ENCODE results near the gene KCNJ6.
"Not testable (repeated sequence)": the region's sequence is repeated elsewhere in the genome, so short reads cannot be mapped to it uniquely, and the experiment has no call there.

KCNJ6 gene, protein sequence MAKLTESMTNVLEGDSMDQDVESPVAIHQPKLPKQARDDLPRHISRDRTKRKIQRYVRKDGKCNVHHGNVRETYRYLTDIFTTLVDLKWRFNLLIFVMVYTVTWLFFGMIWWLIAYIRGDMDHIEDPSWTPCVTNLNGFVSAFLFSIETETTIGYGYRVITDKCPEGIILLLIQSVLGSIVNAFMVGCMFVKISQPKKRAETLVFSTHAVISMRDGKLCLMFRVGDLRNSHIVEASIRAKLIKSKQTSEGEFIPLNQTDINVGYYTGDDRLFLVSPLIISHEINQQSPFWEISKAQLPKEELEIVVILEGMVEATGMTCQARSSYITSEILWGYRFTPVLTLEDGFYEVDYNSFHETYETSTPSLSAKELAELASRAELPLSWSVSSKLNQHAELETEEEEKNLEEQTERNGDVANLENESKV

DNA sequence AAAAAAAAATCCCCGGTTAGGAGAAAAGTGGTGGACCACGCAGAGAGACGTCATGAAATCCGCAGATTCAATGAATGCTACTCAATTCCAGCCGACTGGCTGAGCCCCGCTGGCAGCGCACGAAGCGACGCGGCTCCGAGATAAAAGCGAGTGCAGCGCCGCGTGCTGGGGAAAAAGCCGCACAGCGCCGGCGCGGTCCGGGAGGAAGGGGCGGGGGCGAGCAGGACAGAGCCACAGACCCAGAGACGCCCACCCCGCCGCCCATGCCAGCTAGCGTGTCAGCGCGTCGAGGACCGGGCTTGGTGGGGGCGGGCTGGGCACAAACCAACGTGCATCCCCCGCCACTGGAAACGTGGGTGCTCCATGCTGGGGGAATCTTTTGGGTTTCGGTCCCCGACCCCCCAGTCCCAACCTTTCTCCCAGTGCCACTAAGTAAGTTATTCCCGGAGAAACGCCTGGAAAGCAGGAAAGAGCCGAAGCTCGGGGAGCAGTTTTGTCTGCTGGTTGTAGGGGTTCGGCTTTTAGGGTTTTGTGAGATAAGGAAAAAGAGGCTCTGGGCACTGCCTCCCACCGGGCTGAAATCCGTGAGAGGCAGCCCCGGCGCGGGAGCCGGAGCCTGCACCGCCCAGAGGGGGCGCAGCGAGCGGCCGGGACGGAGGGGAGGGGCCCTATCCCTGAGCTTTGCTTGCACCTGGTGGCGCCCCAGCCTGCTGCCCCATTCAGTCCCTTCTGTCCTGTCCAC is at the start of gene KCNJ6:
Gene KCNJ6 (minus strand): TSS at position 148 of the 742 bp plus-strand sequence. CDS start 75,775 bp downstream, outside the sequence.
- no peak for DNase-seq

DNA sequence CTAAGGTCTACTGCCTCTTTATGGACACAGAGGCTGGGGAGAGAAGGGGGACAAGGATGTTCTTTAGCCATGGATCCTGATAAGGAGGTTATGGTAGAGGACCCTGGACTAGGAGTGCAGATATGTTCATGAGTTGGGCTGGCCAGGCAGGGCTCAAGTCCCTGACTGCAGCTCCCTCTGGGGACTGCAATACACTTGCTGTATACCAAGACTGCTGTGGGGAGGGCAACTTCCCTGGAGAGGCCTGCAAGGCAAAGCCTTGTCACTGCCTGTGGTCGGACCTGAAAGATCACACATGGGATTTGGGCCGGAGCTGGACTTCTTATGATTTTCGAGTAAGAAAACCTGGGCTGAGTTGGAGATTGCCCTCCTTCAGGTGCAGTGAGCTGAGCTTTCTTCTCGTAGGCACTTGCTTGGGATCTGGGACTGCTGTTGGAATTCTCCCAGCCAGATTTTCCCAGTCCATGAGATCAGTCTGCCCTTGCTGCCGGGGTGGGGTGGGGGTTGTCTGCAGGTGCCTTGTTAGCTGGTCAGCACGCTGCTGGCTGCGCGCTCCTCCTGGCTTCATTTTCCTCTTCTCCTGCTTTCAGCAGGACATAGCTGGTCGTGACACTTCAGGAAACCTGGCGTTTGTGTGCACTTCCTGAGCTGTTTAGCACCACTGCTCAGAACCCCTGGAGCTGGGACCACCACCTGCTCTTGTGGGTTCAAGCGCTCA is 49.0 kb upstream of the KCNJ6 start:
- DNase-seq: no peak

DNA sequence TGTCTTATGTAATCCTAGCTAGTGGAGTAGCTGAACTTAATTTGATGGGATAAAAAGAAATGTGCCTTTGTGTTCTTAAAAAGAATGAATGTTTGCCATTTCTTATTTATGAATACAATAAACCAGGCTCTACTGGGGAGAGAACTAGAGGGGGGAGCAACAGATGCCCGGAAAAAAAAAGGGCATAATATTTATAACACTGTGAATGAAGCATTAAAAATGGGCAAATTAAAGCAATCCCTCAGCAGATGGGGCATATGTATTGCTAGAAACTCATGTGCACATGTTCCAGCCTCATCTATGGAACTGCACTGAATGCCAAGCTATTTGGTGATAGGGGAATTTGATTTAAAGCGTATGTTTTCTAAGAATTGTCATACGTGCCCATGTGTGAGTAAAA is 42.3 kb upstream of the KCNJ6 start:
- no peak for DNase-seq

DNA sequence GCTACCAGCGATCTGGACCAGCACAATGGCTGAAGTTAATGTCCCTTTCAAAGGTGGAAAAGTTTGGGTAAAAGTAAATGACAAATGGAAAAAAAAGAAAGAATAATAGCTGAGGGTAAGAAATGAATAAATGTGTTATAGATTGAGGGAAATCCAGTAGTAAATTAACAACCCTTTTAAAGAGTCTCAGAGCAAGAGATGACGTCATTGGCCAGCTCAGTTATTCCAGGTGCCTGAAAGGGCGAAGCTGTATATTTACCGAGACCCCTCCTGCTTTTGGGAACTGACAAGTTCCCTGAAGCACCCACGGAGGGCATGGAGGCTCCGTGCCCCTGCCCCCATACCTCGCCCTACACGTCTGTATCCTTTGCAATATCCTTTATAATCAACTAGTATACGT is 40.5 kb upstream of the KCNJ6 start:
- no peak for DNase-seq

DNA sequence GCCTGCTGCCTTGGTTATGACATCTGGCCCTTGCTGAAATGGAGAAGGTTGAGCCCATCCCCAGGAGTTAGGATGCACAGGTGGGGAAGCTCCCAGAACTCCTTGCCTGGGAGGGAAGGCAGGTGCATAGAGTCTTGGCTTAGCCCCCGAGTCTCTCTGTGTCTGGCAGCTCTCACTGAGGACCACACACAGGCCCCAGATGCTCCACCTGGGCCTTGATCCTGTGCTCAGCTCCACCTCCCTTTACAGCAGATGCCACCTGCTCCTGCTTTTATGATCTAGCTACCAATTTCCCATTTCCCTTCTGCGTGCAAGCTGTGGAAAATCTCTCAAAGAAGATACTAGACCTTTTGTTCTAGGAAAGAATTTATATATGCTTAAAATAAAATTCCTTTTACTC is 28.8 kb upstream of the KCNJ6 start:
- no peak for DNase-seq

DNA sequence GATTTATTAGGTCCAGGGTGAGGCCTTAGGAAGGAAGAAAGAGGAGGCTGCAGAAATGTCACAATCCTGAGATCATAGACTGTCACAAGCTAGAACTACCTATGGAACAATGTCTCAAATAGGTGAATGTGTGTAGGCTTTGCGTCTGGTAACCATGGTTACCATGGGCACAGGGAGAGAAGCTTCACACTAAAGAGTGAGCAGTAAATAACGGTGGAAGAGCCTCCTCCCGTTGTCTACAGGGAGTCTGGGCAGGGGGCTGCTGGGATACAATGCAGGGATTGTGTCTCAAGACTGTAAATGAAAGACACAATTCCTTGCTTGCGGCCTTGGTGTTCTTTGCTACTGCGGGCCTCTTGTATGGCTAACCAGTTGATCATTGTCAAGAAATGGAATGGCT is 28.2 kb upstream of the KCNJ6 start:
- no peak for DNase-seq

DNA sequence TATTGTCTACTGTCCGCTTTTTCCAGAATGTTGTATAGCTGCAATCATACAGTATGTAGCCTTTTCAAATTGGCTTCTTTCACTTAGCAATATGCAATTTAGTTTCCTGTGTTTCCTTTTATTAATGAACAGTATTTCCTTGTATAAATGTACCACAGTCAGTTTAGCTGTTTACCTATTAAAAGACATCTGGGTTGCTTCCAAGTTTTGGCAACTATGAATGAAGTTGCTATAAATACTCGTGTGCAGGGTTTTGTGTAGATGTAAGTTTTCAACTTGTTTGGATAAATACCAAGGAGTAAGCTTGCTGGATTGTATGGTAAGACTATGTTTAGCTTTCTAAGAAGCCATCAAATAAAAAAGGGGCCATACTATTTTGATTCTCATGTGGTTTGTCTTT is 24.4 kb upstream of the KCNJ6 start:
- DNase-seq: no peak

DNA sequence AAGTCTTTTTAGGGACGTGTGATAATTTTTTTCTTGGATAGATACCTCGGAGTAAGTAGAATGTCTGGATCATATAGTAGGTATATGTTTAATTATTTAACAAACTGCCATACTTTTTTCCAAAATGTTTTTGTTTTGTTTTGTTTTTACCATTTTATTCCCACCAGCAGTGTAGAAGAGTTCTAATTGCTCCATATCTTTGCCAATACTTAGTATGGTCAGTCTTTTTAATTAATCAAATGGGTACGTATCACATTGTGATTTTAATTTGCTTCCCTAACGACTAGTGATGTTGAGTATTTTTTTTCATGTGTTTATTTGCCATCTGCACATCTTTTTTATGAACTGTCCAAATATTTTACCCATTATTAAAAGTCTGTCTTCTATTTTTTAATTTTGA is 23.6 kb upstream of the KCNJ6 start:
- DNase-seq: no peak

DNA sequence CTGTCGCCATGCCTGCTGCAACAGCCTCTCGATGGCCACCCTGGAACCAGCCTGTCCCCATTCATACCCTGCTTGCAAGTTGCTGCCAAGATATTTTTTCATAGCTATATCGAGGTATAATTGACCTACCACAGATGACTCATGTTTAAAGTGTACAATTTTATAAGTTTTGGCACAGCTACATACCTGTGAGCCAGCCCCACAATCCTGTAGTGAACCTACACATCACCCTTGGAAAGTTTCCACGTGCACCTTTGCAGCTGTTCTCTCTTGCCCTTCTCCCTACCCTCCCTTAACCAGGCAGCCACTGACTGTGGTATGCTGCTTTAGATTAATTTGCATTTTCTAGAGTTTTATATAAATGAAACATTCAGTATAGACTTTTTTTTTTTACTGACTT is 23.0 kb upstream of the KCNJ6 start:
- no peak for DNase-seq

DNA sequence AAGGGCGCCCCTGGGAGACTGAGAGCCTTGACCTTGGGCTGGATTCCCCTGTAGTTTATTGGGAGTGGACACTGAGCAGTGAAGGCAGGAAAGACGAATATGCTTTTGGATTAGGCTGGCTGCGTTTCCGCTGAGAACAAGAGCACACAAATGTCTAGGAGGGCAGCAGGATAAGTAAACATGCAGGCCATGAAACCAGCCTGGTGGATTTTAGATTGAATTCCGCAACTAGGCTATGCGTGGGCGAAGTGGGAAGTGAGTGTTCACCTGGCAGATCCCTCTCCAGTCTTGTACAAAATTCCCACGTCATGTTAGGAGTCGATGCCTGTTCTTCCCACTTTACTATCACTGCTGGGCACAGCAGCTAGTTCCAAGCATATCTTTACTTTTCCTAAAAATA is 21.4 kb upstream of the KCNJ6 start:
- DNase-seq: no peak

DNA sequence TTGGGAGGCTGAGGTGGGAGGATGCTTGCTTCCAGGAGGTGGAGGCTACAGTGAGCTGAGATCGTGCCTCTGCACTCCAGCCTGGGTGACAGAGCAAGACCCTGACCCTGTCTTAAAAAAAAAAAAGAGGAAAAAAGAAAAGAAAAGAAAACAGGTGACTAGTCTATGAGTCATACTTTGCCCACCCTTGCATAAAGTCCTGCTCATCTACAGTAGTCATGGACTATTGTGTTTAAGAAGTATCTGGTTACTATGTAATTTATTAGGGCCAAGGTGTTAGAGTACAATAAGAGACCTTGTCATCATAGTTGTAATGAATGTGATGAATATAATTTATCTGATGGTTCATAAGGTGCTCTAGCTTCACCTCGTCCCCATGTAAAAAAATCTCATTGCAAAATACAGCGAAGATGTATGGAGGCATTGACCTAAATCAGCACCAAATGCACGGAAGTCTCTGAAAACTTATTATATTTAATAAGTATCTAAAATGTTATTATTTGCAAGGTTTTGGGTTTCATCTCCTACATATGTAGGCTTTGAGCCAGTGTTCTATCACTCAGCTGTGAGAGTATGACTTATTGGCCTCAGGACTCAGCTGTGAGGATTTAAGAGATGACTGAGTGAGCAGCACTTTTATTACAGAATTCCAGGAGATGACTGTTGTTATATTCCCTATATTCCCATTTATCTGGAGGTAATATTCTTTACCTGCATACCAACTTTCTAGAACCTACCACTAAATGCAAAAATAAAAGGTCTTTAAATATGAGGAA is 19.9 kb upstream of the KCNJ6 start:
- DNase-seq: no peak

DNA sequence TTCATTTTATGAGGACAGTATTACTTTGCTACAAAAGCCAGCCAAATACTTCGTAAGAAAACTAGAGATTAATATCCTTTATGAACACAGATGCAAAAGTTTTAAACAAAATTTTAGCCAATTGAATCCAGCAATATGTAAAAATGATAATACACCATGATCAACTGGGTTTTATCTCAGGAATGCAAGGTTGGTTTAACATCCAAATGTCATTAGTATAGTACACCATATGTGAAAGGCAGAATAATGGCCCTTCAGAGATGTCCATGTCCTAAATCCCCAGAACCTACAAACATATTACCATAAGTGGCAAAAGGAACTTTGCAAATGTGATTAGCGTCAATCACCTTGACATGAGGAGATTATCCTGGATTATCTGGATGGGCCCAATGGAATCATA is 16.7 kb upstream of the KCNJ6 start:
- no peak for DNase-seq

DNA sequence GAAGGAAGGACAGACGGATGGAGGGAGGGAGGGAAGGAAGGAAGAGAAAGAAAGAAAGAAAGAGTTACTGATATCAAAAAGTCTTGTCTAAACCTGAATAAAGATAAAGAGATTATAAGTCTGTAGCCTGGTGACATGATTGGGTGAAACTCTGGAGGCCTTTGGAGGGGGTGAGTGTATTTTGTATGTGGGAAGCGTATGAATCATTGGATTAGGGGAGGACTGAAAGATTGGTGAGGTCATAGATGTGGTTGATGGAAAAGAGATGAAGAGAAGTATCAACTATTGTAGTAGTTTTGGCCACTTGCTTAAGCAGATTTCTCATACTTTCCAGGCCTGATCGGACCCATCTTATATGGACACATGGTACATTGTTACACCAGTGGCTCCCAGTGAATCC is 11.5 kb upstream of the KCNJ6 start:
- no peak for DNase-seq

DNA sequence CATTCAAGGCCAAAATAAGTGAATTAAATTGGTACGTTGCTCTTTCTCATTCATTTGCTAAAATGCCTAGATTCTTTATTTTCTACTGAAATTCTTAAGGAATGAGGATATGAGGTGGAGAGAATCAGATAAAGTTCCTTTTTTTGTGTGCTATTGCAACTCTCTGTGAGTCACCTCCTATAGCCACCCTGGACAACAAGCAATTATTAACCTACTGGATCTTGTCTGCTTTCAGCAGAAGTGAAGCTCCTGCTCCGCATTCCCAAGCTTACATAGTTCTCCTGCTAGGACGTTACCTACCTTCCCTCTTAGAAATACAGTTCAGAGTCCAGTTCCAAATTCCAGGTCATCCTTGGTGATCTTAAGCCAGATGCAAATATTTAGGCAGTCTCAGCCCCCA is 4.8 kb upstream of the KCNJ6 start:
- DNase-seq: no peak

DNA sequence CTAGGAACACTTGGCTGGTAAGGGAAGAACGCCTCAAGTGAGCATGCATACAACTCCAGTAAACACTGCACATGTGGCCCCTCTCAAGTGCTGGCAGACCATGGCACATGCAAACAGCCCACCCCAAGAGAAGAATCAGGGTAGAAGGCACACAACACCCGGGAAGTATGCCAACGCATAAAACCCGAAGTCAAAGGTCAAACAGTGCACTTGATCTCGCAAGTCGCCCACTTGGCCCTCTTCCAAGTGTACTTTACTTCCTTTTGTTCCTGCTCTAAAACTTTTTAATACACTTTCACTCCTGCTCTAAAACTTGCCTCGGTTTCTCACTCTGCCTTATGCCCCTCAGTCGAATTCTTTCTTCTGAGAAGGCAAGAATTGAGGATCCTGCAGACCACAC is 4.0 kb upstream of the KCNJ6 start:
- DNase-seq: not testable (repeated sequence)

DNA sequence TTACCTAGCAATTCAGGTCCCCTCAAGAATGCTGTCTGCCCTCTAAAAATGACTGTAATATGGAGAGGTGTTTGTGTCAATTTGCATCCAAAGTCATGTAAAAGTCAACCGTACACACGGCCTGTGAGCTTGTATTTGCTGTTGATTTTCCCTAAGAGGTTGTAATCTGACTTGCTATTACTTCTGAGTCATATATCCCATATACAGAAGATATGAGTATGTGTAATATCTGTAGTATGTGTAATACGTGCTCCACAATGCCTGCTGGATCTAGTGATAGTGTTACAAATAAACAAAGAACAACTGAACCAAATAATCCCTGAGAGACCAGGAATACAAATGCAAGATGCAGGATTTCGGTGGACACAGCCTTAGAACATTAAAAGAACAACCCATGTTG is 1.4 kb upstream of the KCNJ6 start:
- no peak for DNase-seq

DNA sequence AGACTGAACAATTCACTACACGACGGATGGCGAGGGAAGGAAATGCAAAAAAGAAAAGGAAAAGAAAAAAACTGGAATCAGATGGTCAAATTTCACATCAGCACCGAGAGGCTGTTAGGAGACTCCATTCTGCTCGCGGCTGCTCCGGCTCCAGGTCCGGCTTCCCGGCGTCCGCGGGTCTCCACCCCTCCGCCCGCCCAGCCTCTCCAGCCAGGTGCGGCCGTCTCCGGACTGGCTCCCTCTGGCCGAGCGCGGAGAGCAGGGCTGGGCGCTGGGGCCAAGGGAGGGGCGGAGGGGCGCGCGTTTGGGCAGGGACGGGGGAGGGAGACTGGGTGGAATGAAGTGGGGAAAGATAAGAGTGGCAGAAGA is 332 bp downstream of the KCNJ6 start:
- DNase-seq: no peak

DNA sequence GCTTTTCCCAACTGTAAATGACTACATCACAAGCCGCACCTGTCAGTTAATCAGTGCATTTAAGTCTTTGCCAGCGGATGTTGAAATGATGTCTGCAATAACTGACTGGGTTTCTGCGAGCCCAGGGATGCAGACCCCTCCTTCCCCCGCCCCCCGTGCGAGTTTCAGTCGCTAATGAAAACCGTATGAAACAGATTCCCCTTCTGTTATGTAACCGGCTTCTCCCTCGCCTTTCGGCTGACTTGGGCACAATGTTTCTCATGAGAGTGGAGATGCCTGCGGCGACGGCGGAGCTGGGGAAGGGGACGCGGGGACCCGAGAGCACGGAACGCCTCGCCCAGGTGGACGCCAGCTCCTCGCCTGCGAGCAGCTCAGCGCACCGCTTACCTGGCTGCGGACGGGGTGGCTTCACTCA is 753 bp downstream of the KCNJ6 start:
- no peak for DNase-seq

DNA sequence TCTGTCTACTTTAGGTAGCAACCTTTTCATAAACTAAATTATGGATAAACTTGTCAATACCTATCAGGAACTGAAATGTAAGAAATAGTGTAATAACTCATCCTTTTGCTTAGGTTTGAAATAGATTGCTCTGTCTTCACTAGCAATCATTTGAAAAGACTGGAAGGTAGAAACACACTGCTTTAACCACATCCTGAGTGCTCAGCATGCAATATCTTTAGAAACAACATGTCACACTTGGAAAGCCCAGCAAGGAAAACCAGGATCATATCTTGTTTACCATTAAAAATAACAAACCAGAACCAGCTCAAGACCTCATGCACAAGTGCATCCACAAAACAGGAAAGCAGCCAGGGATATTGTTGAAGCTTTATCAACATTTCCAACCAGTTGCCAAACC is 3.6 kb downstream of the KCNJ6 start:
- no peak for DNase-seq

DNA sequence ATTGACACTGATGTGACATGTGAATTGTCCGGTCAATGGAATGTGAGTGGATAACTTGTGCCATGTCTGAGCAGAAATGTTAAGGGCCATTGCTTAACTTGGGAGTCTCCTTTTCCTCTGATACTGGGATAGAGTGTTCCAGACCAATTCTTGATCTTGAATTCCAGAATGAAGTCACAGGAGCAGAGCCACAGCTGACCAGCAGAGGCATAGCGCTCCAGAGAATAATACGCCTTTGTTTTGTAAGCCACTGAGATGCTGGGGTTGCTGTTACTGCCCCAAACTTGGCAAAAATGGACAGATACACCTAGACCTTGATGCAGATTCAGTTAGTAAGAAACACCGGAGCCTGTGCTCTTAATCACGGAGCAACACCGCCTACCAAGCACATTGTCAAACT is 6.3 kb downstream of the KCNJ6 start:
- no peak for DNase-seq

DNA sequence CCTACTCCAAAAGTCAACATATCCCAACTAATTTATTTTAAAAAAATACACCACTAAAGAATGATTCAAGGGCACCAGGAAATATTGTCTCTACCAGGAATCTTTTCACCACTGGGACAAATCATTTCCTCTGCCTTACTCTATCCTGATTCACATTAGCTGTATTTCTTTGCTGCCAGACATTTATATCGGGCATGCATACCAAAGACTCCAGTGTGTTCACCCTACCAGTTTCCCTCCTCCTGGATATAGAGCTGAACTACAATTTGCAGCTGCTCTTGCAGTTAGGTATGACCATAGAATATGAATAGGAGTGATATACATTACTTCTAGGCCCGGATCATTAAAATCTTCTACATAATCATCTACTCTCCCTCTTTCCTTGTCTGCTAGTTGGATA is 7.6 kb downstream of the KCNJ6 start:
- DNase-seq: no peak

DNA sequence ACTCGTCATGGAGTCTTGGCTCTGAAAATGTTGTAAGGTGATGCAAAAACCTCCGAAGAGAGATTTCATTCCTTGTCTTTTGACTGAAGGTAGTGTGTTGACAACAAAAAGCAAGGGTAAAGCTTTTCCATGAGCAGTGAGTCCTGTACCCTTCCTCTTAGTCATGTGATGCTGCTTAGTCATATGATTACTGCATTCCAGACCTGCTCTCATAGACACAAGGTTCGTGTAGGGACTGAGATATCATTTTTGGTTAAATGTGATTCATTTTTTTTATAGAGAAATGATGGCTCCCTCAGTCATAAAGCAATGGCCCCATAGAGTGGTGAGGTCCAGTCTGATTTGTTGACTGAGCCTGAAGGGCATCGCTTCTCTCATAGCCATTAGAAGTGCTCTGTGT is 9.2 kb downstream of the KCNJ6 start:
- no peak for DNase-seq

DNA sequence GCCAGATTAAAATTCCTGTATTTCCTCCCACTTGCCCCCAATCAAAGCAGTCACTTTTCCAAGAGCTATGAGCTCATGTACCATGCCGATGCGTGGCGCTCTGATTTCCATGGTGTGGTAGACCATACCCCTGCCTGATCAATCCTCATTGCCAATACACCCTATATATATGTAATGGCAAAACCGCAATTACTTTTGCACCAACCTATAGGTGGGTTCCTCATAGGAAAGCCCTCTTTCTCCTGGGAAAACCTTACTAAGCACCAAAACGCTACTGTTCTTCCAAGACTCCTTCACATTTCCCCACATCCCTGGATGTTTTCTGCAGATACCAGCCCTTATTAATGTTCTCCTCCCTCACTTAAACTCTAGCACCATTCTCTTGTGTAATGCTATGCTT is 11.0 kb downstream of the KCNJ6 start:
- DNase-seq: no peak
